Pancreas (tissue), 10 donors: ENCODE measurements around the gene POM121C. TPM values are rescaled to one million over a fixed set of nuclear protein-coding genes. Genes with fewer than 3 reads are reported as not detected.
"Not testable (repeated sequence)": the region's sequence is repeated elsewhere in the genome, so short reads cannot be mapped to it uniquely, and the experiment has no call there.

Source experiments
- ATAC-seq, 4 donors: fragments of 200-7000 bp; cut with Tn5 transposase; one replicate each; pipeline versions ENCODE4 v1.8.0 to v1.9.1; 2020; ENCODE audit warnings: mild to moderate bottlenecking in 4 of 4, moderate library complexity in 4 of 4
- DNase-seq, 6 donors: peaks; one replicate each; pipeline ENCODE4 v3.0.0-alpha.2; 2020
- FAIRE-seq: peaks from 2 replicates; lab custom pipeline; 2012; peaks lifted over from hg19 to GRCh38; lab: Jason Lieb, UNC
- H3K27ac ChIP-seq, 4 donors: fragments of 200-600 bp; sonication (generic); 1 replicate in 3 of 4; 2 replicates in 1 of 4; pipeline versions ENCODE4 v1.5.0 to v1.8.0; 2020
- H3K27me3 ChIP-seq, 4 donors: fragments of 200-600 bp; one replicate each; pipeline ENCODE4 v1.8.0; 2021
- H3K36me3 ChIP-seq, 3 donors: fragments of 200-600 bp; sonication (generic) in 1 of 3; one replicate each; pipeline versions ENCODE4 v1.5.0 to v1.8.0; 2020 to 2021
- H3K4me1 ChIP-seq, 3 donors: fragments of 200-600 bp; one replicate each; pipeline ENCODE4 v1.8.0; 2021
- H3K4me3 ChIP-seq, 4 donors: fragments of 200-600 bp; sonication (generic) in 2 of 4; one replicate each; pipeline versions ENCODE4 v1.5.0 to v1.8.0; 2020 to 2021
- H3K9me3 ChIP-seq, 4 donors: fragments of 200-600 bp; one replicate each; pipeline ENCODE4 v1.8.0; 2021
- WGBS, 2 donors: extraction: QIAGEN DNeasy Blood & Tissue Kit; methylation state at CpG; one replicate each; pipeline ENCODE4 v1.1.7; 2013; 5-methylcytosine and 5-hydroxymethylcytosine counted together
- intact Hi-C, 3 donors: fragments of 100-400 bp; cut with DNase I; formaldehyde crosslinking; loops; one replicate each; pipeline versions ENCODE4 v1.11.1 to v1.14.2; 2022
- polyA plus RNA-seq, 2 donors: library from polyadenylated mRNA; stranded (reverse); fragments of 200-250 nt; gene quantifications; one replicate each; pipeline ENCODE4 v1.2.3, GENCODE V29; 2013
- total RNA-seq, 6 donors: library from RNA; stranded (reverse); fragmentation: NEBNext Ultra II Directional in 4 of 6; extraction: Animal tissue kit (Norgen Biotek cat#: 25700) in 4 of 6; gene quantifications; one replicate each; pipeline versions ENCODE4 v1.2.1 to v1.2.4, GENCODE V29; 2021 to 2023
- donor health status: healthy with polysubstance abuse.
- donor health status: DM: no; HTN: no; CAD: no; lungs with moderate emphysema.
- donor health status: DM: no; HTN: no; CAD: no.
- donor health status: control.
- donor health status: control.
- donor health status: Bipolar disorder and iron deficiency.
- donor health status: DM: yes; HTN: yes; CAD: no.
- donor health status: DM: no; HTN: no; CAD: no.
- donor health status: DM: no; HTN: no; CAD: no.
- donor health status: DM: yes; HTN: yes; CAD: no.

Gene POM121C
- total and polyA plus RNA-seq, 8 donors = 12.3 to 25.8 (median 17.7) TPM

GRCh38 chr7:75400575-75400974 is 85.5 kb downstream of the POM121C start:
- H3K9me3 ChIP-seq, H3K4me3 ChIP-seq, ATAC-seq, FAIRE-seq, H3K27me3 ChIP-seq, H3K4me1 ChIP-seq, H3K27ac ChIP-seq, H3K36me3 ChIP-seq, DNase-seq, intact Hi-C loops: not testable (repeated sequence)
- no CpG with 5 or more reads among the region's 6 CpGs for WGBS, 2 donors

GRCh38 chr7:75398771-75399700 is 87.1 kb downstream of the POM121C start:
- intact Hi-C loops, H3K4me1 ChIP-seq, H3K36me3 ChIP-seq, H3K27me3 ChIP-seq, H3K9me3 ChIP-seq, H3K4me3 ChIP-seq, FAIRE-seq, H3K27ac ChIP-seq: not testable (repeated sequence)
- peak in 2 of 6 donors; percentile 31 to 52 for DNase-seq
- WGBS, 2 donors = 71 to 95% methylated on average over 2 to 3 of the region's 34 CpGs
- ATAC-seq = peak in 3 of 4 donors; percentile 3 to 29 (median 21)

GRCh38 chr7:75397865-75398264 is 88.2 kb downstream of the POM121C start:
- WGBS, 2 donors = no CpG with 5 or more reads among the region's 2 CpGs
- H3K27me3 ChIP-seq, H3K36me3 ChIP-seq, H3K4me1 ChIP-seq, H3K9me3 ChIP-seq, H3K4me3 ChIP-seq, FAIRE-seq, intact Hi-C loops, DNase-seq, H3K27ac ChIP-seq: not testable (repeated sequence)
- peak; percentile 67 to 92 (median 83) for ATAC-seq

DNA sequence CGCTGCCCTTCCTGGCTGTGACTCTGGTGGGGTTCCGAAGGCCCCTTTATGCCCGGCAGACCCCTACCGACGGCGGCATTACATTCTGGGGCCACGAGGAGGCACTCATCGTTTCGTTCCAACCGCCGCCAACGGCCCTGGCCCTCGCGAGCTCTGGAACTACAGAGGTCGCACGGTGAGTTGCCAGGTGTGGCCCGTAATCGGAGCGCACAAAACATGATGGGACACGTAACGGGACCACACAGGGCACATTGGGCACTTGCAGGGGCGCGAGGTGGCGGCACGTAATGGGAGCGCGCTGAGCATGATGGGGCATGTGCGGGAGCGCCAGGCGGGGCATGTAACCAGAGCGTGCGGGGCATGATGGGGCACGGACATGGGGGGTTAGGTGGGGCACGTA is 90.8 kb downstream of the POM121C start, which contains the start of gene TRIM73:
TSS of gene TRIM73 (plus strand) at position 301 of the 400 bp plus-strand sequence. CDS start 3,305 bp downstream, outside the sequence.
- H3K27me3 ChIP-seq, H3K9me3 ChIP-seq, H3K4me3 ChIP-seq, H3K27ac ChIP-seq, FAIRE-seq, H3K4me1 ChIP-seq, ATAC-seq, intact Hi-C loops, H3K36me3 ChIP-seq: not testable (repeated sequence)
- DNase-seq = peak in 1 of 6 donors; percentile 5
- 17 to 29% methylated on average over 13 to 14 of the region's 34 CpGs for WGBS, 2 donors

GRCh38 chr7:75393194-75393593 is 92.9 kb downstream of the POM121C start:
- H3K9me3 ChIP-seq, H3K36me3 ChIP-seq, H3K27me3 ChIP-seq, H3K27ac ChIP-seq, H3K4me3 ChIP-seq, FAIRE-seq, intact Hi-C loops, H3K4me1 ChIP-seq, DNase-seq: not testable (repeated sequence)
- ATAC-seq = peak in 1 of 4 donors; percentile 17
- WGBS, 2 donors = no CpG with 5 or more reads among the region's 6 CpGs

DNA sequence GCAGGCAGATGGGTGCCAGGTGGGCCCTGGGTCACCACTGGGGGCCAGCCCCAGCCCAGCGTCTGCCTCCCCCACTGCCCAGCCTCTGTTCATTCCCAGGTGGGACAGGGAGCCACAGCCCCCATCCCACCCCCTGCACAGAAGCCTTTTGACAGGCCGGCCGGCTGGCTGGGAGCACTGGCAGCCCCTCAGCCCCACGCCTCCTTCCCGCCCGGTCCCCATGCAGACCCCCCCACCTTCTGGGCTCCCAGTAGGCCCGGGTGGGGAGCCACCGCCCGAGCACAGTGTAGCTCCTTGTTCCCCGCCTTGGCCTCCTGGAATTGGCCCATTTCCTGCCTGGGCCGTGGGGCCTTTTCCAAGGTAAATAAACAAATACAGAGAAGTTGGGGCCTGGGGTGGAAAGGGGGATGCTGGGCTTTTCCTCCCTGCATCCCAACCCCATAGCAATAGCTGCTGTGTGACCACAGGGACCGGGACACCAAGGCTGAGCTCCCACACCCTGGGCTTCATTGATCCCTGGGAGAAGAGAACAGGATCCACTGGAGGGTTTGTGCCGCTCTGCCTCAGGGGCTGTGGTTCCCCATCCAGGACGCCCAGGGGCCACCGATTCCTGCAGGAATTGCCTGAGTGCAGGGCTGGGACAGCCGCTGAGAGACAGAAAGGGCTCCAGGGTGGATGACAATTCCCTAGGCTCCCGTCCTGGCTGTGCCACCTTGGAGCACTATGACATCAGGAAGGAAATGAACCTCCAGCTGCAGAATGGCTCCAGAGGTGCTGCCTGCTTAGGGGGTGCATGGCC is 111.4 kb downstream of the POM121C start:
- H3K9me3 ChIP-seq, DNase-seq, H3K27ac ChIP-seq, H3K4me1 ChIP-seq, H3K4me3 ChIP-seq, H3K36me3 ChIP-seq, H3K27me3 ChIP-seq, intact Hi-C loops, FAIRE-seq: not testable (repeated sequence)
- WGBS, 2 donors = no CpG with 5 or more reads among the region's 17 CpGs
- ATAC-seq = peak; percentile 34 to 66 (median 61)

- ATAC-seq = peak in 1 of 4 donors; percentile 9
- H3K9me3 ChIP-seq, H3K4me3 ChIP-seq, H3K27me3 ChIP-seq, H3K36me3 ChIP-seq, intact Hi-C loops, FAIRE-seq, H3K27ac ChIP-seq, DNase-seq, H3K4me1 ChIP-seq: not testable (repeated sequence)
- no CpG with 5 or more reads among the region's 4 CpGs for WGBS, 2 donors
Observed at GRCh38 chr7:75374144-75374518, 112.0 kb downstream of the POM121C start.

- H3K4me3 ChIP-seq, intact Hi-C loops, FAIRE-seq, H3K27ac ChIP-seq, H3K36me3 ChIP-seq, DNase-seq, H3K9me3 ChIP-seq, H3K4me1 ChIP-seq, H3K27me3 ChIP-seq: not testable (repeated sequence)
- no CpG with 5 or more reads among the region's 9 CpGs for WGBS, 2 donors
- ATAC-seq = peak in 1 of 4 donors; percentile 21
Observed at GRCh38 chr7:75367313-75367712, 118.8 kb downstream of the POM121C start.

Other genes starting within 250 kb of the POM121C start
- 10 to 100 TPM in 1 of 6 donors, 1 to 10 TPM in 4, under 1 TPM in 1; 0.76 to 11.0 (median 3.3) TPM for gene TRIM73, start 90.7 kb downstream of the POM121C start, total RNA-seq
- 1 to 10 TPM; 4.7 to 6.8 TPM for gene TRIM73, start 90.7 kb downstream of the POM121C start, polyA plus RNA-seq
- not detected for gene SPDYE5, start 6.0 kb upstream of the POM121C start, total RNA-seq
- under 1 TPM in 1 of 2 donors, not detected in 1; 0.09 TPM for gene SPDYE5, start 6.0 kb upstream of the POM121C start, polyA plus RNA-seq